ENCODE data around the gene EPHA6.
"Not testable (repeated sequence)": the region's sequence is repeated elsewhere in the genome, so short reads cannot be mapped to it uniquely, and the experiment has no call there.

The EPHA6 gene

DNA sequence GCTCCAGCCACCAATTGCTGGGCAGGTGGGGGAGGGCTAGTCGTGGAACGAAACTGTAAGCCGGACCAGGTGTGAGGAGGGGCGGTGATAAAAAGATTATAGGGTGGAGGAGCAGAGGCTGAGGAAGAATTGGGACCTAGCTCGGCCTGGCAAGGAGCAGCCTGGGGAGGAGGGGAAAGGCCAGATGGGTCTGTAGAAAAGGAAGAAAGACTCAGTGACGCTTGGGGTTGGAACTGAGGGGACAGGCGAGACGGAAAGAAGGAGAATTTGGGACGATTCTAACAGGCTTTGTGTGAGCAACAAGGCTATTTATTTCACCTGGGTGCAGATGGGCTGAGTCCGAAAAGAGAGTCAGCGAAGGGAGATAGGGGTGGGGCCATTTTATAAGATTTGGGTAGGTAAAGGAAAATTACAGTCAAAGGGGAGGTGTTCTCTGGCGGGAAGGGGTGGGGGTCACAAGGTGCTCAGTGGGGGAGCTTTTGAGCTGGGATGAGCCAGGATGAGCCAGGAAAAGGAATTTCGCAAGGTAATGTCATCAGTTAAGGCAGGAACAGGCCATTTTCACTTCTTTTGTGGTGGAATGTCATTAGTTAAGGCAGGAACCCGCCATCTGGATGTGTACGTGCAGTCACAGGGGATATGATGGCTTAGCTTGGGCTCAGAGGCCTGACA lies 462.6 kb downstream of the EPHA6 start:
- not testable (repeated sequence) for DNase-seq (ENCODE audit: low read depth, low spot score)

DNA sequence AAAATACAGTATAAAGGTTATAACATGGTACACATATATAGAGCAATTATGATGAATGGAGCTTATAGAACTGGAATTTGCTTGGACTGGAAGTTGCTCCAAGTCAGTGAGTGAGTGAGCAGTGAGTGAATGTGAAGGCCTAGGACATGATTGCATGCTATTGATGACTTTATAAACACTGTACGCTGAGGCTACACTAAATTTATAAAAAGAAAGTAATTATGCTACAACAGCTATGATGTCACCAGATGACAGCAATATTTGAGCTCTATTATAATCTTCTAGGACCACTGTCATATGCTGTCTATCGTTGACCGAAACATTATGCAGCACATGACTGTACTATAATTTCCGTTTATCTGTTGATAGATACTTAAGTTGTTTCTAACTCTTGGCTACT lies 463.3 kb downstream of the EPHA6 start:
- no peak for DNase-seq (ENCODE audit: low read depth, low spot score)

DNA sequence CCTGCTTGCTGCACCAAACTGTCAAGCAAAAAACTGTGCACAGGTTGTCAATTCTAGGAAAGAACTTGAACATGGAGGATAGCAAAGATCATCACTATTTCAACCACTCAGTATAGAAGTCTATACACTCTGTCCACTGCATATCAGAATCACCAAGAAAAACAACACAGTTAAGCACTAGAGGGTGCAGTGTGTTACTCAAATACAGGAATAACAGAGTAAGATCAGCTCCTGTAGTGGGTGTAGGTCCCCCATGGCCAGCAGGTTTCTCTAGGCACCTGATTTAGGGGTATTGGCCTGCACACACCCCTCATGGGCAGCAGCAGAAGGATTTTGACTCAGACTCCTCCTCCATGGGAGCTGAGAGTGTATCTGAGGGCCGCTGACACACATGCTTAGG lies 464.1 kb downstream of the EPHA6 start:
- DNase-seq (ENCODE audit: low read depth, low spot score), result no peak

DNA sequence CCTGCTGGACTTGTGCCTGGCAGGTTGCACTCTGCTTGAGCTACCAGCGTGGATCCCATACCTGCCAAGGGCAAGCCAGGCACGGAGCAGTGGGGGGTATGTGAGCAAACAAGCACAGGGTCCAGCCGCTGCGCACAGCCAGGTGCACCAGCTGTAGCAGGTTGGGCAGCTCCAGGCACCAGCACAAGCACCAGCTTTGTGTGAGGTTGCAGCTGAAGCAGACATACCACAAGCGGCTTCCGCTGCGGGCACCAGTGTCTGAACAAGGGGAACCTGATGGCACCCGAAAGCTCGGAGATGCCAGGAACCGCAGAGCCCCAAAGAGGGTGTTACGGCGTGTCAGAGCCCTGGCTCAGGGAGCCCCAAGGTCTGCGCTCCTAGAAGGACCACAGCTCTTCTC lies 477.5 kb downstream of the EPHA6 start:
- DNase-seq (ENCODE audit: low read depth, low spot score), result no peak

DNA sequence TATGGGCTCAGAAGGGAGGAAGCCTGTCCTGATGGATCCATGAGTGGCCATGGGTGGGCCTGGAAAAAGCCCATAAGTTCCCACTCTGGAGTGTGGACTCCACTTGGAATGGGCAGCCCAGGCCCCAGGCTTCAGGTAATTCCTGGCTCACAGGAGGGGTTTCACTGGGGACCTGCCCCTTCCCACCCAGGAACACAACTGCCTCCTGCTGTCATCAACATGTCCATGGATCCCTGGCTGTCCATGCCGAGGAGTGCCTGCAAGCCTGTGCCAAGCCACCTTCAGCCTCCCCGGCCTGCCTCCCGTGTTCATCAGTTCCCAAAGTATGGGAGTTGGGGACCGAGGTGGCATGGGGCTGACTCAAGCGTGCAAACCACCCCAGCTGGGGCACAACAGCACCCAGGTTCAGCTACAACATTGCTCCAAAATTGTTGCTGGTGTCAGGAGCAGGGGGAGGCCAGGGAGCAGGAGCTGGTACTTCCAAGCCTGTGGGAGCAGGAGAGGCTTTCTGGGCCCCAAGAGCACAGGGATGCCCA lies 479.3 kb downstream of the EPHA6 start:
- no peak for DNase-seq (ENCODE audit: low read depth, low spot score)

DNA sequence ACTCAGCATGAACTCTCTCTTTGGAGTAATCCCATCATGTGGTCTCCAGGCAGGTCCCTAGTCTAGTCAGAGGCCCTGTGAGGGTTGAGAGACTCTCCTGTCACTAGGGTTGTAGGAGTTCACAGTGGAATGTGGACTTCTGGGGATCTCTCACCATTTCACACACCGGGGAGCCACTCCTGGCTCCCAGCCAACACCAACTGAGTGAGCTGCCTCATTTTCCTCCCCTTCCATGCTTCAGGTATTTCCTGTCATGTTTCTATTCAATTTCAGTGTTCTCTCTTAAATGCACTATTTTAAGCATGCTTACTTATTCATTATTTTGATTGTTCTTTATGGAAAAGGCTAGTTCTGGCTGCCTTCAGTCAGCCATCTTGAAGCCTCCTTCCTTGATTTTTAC lies 482.6 kb downstream of the EPHA6 start:
- no peak for DNase-seq (ENCODE audit: low read depth, low spot score)

DNA sequence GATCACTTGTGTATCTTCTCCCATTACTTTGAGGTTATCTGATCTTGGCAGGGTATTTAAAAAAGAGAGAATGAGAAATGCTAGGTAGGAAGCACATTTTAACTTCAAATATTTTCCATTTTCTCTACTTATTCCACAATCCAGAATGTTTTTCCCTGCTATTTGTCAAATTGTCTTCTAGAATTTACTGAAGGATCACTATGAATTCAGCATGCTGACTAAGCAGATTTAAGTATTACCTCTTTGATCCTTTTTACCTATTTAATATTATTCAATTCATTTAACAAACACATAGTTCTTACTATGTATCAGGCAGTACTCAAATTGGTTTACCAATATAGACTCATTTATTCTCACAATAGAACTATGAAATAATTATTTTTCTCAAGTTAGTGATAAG lies 486.7 kb downstream of the EPHA6 start:
- no peak for DNase-seq (ENCODE audit: low read depth, low spot score)

DNA sequence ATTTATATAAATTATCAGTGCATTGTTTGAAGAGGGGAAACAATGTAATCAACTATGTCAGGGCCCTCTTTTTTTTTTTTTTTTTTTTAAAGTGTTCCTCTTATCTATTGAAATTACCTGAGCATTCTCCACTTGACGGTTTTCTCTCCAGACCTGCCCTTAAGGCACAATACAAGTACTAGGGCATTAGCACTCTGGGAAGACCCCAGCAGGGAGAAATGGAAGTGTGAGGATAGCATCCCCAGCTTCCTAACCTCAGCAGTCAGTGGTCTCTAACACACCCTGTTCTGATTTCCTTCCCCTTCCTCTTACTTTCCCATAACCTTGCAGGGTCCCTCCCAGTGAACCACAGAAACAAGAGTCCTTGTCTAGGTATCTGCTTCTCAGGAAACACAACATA lies 491.8 kb downstream of the EPHA6 start:
- DNase-seq (ENCODE audit: low read depth, low spot score), result no peak

DNA sequence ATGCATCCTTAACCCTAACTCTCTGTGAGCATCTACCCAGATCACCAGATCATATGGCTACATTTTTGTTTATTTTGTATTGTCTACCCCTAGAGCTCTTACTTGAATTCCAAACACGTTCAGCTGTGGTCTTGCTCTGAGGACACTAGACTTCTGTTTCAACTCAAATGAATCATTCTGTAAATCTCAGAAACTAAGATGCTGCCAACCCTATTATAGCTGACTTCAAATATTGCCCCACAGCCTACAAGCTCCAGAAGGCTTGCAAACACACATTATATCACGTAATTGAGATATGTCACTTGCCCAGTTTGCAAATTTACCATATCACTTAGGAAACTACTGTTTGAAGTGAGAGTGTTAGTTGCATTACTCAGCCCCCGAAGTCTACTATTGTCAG lies 524.0 kb downstream of the EPHA6 start:
- no peak for DNase-seq (ENCODE audit: low read depth, low spot score)

DNA sequence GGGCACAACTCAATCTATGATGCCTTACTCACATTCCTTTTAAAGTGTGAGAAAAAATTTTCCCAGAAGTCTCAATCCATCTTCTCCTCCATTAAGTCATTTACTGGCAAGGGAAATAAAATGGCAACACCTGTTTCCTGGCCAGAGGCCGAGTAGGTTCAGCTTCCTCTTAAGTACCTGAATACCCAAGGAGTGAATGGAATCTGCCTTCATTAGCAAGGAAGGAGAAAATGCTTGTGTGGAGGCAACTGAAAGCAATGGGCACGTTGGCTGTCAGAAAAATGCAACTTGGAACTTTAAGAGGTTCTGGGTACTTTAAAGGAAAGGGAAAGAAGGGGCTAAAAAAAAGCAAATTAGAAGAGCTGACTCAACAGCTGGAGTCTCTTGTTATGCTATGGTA lies 526.5 kb downstream of the EPHA6 start:
- DNase-seq (ENCODE audit: low read depth, low spot score), result no peak

DNA sequence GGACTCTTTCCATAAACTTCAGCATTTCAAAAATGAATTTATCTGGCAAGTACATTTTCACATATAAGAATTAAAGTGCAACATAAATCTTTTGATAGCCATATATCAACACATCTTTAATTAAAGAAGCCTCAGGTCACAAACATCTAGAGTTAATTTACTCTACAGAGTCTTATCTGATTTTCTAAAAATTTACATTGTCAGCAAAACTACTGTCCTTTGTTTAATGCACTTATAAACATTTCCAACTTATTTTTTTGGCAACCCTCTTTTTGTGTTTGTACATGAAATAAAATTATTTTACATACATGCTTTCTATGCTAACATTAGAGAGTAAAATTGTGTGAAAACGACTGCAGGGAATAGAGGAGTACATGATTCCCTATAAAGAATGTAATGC lies 533.4 kb downstream of the EPHA6 start:
- DNase-seq (ENCODE audit: low read depth, low spot score), result no peak

DNA sequence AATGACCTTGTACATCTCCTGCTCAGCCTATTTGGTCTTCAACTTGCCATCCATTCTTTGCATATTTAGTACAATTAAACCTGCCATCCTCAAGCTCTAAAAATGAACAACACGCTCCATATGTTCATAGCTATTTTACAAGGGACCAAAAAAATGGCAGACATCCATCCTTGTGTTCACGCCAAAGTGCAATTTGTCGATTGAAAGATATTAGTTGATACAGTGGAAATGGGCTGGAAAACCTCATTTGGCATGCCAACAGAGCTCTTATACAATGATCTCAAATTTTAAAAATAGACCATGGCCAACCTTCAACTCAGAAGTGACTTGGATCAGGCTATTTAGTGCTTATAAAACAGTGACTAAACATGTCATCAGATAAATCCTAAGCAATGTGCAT lies 536.6 kb downstream of the EPHA6 start:
- DNase-seq (ENCODE audit: low read depth, low spot score), result no peak

DNA sequence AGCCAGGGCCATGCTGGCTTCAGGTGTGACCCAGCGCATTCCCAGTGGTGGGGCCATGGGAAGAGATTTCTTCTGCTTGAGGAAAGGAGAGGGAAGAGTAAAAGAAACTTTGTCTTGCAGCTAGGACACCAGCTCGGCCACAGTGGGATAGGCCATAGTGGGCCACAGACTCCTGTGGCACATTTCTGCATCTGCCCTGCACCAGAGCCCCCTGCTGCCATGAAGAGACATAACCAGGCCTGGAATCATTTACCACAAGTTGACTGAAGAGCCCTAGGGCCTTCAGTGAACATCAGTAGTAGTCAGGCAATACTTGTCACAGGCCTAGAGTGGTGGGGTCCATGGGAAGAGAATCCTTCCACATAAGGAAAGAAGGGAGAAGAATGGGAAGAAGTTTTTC lies 538.8 kb downstream of the EPHA6 start:
- DNase-seq (ENCODE audit: low read depth, low spot score), result no peak

DNA sequence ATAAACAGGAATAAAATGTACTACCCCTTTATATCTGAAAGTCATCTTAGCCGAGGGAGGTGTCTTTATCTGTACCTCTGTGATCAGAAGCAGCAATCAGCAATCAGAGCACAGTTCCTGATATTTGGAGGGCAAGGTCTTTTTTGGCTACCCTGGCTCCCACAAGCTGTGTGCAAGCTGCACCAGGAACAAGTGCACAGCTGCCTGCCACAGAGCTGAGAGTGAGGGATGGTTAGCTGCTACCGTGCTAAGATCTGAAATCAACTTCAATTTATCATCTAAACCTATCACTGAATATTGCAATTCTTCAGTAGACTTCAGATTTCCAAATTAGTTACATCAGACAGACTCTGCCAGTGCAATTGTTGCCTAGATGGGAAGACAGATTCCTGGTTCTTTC lies 545.6 kb downstream of the EPHA6 start:
- DNase-seq (ENCODE audit: low read depth, low spot score), result no peak

DNA sequence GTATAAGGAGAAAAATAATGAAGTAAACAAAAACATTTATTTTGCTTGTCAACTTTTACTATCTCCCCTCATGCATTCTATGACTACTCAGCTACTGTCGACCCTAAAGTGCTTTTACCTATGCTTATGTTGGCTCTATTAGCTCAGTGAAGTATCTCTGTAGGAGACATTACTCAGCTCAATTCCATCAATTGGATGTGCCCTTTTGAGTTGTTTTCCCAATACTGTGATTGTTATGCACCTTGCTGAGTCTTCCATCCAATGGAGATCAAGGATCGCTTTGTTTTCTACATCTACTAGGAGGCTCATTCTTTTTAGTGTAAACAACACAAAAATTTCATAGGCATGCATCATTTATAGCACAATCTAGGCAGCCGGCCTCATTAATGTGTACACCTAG lies 546.4 kb downstream of the EPHA6 start:
- no peak for DNase-seq (ENCODE audit: low read depth, low spot score)

DNA sequence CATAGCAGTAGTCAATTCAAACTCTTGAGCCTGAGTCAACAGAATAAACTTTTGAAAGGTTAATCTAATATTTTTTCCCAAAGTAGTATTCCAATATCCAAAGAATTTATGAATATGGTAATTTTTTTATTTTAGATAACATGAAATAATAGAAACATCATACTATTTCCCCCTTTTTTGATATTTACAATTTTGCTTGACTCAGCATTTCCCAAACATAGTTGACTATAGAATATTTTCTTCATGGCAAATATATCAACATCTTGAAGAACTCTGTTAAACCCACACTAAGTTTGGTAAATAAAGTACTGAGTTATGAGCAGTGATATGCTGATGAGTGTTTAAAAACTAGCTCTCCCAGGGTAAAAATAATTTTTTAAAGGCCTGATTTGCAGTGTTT lies 570.2 kb downstream of the EPHA6 start:
- DNase-seq (ENCODE audit: low read depth, low spot score), result no peak

DNA sequence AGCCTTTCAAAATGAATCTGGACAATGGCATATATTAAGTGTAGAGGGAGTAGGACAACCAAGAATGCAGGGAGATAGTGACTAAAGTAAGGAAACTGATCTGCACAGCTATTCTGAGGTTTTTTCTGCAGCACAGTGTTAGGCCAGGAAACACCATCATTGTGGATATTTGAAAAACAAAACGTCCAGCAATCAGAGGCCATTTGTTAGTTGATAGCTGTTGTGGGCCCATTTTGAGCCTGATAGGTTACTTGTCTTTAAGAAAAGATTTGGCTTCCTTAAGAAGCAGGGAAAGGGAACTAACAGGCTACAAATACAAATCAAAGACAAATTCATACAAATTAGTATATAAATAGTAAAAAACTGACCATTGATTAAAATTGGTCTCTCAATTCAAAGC lies 574.4 kb downstream of the EPHA6 start:
- DNase-seq (ENCODE audit: low read depth, low spot score), result no peak

DNA sequence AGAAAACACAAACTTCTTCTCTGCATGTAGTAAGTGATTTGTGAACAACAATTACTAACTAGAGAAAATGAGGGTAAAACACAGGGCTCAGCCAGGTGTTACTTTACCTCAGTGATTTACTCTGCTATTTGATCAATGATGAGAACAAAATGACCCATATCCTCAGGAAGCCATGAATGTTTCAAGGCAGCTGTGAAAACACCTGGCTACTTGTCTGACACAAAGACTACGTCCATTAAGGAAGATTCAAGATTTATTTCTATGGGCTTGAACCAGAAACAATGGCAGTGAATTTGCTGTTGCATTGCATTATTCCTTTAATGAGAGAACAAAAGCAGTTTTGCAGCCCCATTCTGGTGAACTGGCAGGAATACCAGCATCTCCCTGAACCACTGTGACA lies 575.5 kb downstream of the EPHA6 start:
- DNase-seq (ENCODE audit: low read depth, low spot score), result no peak

DNA sequence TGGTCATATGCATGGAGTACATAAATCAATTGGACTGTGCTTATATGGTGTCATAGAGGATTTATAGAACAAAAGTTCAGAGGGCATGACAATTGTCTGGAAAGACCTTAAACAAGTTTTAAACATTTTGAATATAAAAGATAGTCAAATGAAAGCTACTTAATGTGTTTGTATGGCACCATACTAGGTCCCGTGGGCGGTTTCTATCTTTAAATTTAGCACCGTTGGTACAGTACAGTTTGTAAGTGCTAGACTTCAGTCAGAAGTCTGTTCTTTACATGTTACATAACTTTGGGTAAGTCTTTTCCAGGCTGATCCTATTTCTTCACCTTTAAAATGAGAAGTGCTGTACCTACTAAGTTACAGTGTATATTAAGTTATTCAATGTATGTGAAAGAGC lies 576.8 kb downstream of the EPHA6 start:
- no peak for DNase-seq (ENCODE audit: low read depth, low spot score)

DNA sequence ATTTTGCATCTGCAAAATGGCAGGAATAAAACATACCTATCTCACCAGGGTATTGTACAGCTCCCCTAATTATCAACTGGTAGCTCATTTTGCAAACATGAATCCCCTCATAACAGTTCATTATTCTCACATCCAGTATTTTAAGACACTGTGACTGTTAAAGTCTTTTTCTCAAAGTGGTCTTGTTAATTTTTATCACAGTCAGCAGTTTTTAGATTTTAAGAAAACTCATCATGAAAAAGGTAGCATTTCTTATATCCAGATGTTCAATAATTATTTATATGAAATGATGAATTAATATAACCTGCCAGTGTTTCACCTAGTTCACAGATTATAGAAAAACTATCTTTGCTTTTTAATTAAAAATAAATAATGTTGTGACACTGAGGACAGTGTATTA lies 595.2 kb downstream of the EPHA6 start:
- DNase-seq (ENCODE audit: low read depth, low spot score), result no peak

DNA sequence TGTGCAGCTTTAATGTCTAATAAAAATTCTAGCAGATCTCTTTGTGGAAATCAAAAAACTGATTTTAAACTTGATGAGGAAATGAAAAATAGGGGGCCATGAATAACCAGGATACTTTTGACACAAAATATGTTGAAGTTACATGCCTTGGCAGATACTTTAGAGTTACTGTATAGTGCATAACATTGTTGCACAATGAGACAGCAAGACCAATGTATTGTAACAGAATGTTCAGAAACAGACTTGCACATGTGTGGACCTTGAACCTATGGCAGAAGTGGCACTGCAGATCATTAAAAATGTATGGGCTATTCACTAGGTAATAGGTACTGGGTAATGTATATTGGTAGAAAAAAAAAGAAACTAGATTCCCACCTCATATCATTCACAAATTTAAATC lies 607.2 kb downstream of the EPHA6 start:
- no peak for DNase-seq (ENCODE audit: low read depth, low spot score)

DNA sequence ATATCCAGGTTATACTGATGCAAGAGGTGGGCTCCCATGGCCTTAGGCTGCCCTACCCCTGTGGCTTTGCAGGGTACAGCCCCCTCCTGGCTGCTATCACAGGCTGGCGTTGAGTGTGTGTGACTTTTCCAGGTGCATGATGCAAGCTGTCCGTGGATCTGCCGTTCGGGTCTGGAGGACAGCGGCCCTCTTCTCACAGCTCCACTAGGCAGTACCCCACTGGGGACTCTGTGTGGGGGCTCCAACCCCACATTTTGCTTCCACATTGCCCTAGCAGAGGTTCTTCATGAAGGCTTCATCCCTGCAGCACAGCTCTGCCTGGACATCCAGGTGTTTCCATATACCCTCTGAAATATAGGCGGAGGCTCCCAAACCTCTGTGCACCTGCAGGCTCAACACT lies 610.6 kb downstream of the EPHA6 start:
- DNase-seq (ENCODE audit: low read depth, low spot score), result no peak

DNA sequence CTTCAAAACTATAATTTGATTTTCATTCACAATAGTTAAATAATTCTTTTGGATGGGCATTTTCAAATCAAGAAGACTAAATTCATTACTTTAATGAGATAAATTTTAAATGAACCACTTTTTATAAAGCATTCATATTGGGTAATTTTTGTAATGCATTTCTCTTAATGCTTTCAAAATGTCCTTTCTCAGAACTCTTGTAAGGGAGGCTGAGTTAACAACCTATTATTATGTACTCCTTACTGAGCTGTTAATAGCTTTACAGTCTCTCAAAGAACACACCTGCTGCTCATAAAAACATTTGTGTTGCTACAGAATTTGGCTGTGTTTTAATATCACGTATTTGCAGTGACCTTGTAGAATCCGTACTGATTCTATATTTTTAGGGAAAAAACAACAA lies 616.2 kb downstream of the EPHA6 start:
- DNase-seq (ENCODE audit: low read depth, low spot score), result no peak

DNA sequence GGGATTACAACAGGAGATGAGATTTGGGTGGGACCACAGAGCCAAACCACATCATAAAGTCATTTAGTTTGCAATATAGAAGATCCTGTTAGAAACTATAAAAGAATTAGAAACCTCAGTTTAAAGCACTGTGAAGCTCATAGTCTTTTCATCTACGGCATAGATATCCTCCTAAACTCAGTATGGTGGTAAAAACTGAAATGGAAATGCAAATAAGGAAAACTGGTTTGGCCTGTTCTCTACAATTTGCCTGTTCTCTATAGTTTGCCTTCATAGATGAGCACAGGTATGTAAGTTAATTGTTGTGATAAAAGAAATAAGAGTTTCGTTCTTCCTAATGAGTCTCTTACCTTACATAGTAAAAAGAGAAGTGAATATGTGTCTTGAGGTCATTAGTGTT lies 618.5 kb downstream of the EPHA6 start:
- no peak for DNase-seq (ENCODE audit: low read depth, low spot score)
